RWPE2 (cell line): ENCODE data around the gene CASKIN2.

Source experiments
- ATAC-seq: fragments of 200-7000 bp; cut with Tn5 transposase; 3 replicates; pipeline ENCODE4 v1.9.1; 2021; ENCODE audit warnings: low read depth
- DNase-seq: peaks from one replicate; pipeline ENCODE4 v3.0.0-alpha.2; 2020; ENCODE audit warnings: low spot score
- H3K27ac ChIP-seq: fragments of 450-650 bp; 2 replicates; pipeline ENCODE4 v1.5.1; 2017; ENCODE audit warnings: mild to moderate bottlenecking; ENCODE audit not compliant: poor library complexity, severe bottlenecking
- H3K27me3 ChIP-seq: fragments of 250-450 bp; sonication (Bioruptor Pico); 2 replicates; pipeline ENCODE4 v1.5.1; 2021; ENCODE audit warnings: mild to moderate bottlenecking, moderate library complexity; ENCODE audit not compliant: insufficient read depth, poor library complexity, severe bottlenecking
- H3K36me3 ChIP-seq: fragments of 250-450 bp; sonication (Bioruptor Pico); 2 replicates; pipeline ENCODE4 v1.5.1; 2020; ENCODE audit warnings: low read depth, mild to moderate bottlenecking, moderate library complexity
- H3K4me1 ChIP-seq: fragments of 250-450 bp; sonication (Bioruptor Pico); 2 replicates; pipeline ENCODE4 v1.5.1; 2021; ENCODE audit warnings: mild to moderate bottlenecking, moderate library complexity; ENCODE audit not compliant: insufficient read depth, poor library complexity, severe bottlenecking
- H3K4me3 ChIP-seq: fragments of 250-450 bp; sonication (Bioruptor Pico); 2 replicates; pipeline ENCODE4 v1.5.1; 2021; ENCODE audit warnings: mild to moderate bottlenecking, moderate library complexity; ENCODE audit not compliant: severe bottlenecking
- H3K9me3 ChIP-seq: fragments of 250-450 bp; sonication (Bioruptor Pico); 2 replicates; pipeline ENCODE4 v1.5.1; 2021; ENCODE audit warnings: mild to moderate bottlenecking, moderate library complexity; ENCODE audit not compliant: severe bottlenecking
- CTCF ChIP-seq: fragments of 450-650 bp; IDR thresholded peaks from one replicate; pipeline ENCODE4 v1.5.1; 2017; ENCODE audit warnings: mild to moderate bottlenecking, moderate library complexity; ENCODE audit not compliant: poor library complexity, severe bottlenecking

Gene CASKIN2

GRCh38 chr17:75561927-75562603, 46.7 kb upstream of the CASKIN2 start:
- Histone ChIP-seq H3K27me3 (no peaks in the 10 kb centered on the region), H3K9me3 (no peaks in the 10 kb centered on the region), H3K4me1 (no peaks in the 10 kb centered on the region), H3K4me3 (no peak overlapping the region), H3K36me3 (peaks cover 3% of the 10 kb centered on the region; the same call in 1 of the 2 replicates), H3K27ac (no peak overlapping the region)
- TF ChIP-seq CTCF: no peak
- DNase-seq (no peak), ATAC-seq (no peak)

GRCh38 chr17:75559958-75560533, 44.7 kb upstream of the CASKIN2 start:
- Histone ChIP-seq H3K27me3 (no peaks in the 10 kb centered on the region), H3K4me1 (no peaks in the 10 kb centered on the region), H3K4me3 (no peak overlapping the region), H3K27ac (no peak overlapping the region), H3K9me3 (no peaks in the 10 kb centered on the region), H3K36me3 (peaks cover 3% of the 10 kb centered on the region; the same call in 1 of the 2 replicates)
- DNase-seq (no peak), ATAC-seq (no peak)
- no peak for TF ChIP-seq CTCF

DNA sequence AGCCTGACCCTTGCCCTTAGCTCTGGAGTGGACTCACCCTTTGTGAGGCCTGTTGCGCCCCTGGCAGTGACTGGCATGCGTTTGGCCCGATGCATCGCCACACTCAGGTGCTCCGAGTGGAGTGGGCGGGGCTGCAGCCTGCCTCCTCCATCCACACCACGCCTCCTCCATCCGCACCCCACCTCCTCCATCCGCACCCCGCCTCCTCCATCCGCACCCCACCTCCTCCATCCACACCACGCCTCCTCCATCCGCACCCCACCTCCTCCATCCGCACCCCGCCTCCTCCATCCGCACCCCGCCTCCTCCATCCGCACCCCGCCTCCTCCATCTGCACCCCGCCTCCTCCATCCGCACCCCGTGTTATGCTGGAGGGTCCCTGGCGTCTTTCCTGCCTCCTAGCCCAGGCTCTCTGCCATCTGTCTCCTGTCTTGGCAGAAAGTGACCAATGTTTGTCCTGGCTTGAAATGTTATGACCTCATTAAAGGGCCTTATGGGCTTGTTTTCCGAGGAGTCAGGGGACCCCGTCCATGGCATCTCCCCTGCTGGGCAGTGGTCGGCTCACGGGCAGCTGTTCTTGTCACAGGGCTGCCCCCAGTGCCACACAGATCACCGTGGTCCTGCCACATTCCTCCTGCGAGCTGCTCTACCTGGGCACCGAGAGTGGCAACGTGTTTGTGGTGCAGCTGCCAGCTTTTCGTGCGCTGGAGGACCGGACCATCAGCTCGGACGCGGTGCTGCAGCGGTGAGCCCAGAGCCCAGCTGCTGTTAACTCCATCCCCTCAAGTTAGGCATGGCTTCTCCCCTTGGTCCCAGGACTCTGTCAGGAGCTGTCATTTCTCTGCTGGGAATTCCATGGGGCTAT, 43.6 kb upstream of the CASKIN2 start:
- no peak for ATAC-seq
- no peaks in the 10 kb centered on the region for H3K27me3 ChIP-seq
- no peak overlapping the region for H3K27ac ChIP-seq

GRCh38 chr17:75557852-75558665, 42.7 kb upstream of the CASKIN2 start:
- peaks cover under 1% of the 10 kb centered on the region; the same call in 1 of the 2 replicates for H3K36me3 ChIP-seq
- no peaks in the 10 kb centered on the region for H3K9me3 ChIP-seq
- no peak for TF ChIP-seq CTCF
- no peaks in the 10 kb centered on the region for H3K27me3 ChIP-seq
- no peaks in the 10 kb centered on the region for H3K4me1 ChIP-seq
- no peak overlapping the region for H3K27ac ChIP-seq
- ATAC-seq: no peak
- no peak overlapping the region for H3K4me3 ChIP-seq
- DNase-seq: peak; percentile 66

More for the DNA sequence above, 43.6 kb upstream of the CASKIN2 start:
- no peak for DNase-seq
- H3K4me3 ChIP-seq: no peak overlapping the region
- peaks cover 3% of the 10 kb centered on the region; the same call in 1 of the 2 replicates for H3K36me3 ChIP-seq
- H3K9me3 ChIP-seq: no peaks in the 10 kb centered on the region
- no peak for TF ChIP-seq CTCF
- H3K4me1 ChIP-seq: no peaks in the 10 kb centered on the region
